ENCODE data around the gene MAP4K3. TPM values are rescaled to one million over a fixed set of nuclear protein-coding genes. Genes with fewer than 3 reads are reported as not detected.

MAP4K3 gene
- total and polyA plus RNA-seq, 12 donors, result 8.1 to 49.0 (median 40.2) TPM

DNA sequence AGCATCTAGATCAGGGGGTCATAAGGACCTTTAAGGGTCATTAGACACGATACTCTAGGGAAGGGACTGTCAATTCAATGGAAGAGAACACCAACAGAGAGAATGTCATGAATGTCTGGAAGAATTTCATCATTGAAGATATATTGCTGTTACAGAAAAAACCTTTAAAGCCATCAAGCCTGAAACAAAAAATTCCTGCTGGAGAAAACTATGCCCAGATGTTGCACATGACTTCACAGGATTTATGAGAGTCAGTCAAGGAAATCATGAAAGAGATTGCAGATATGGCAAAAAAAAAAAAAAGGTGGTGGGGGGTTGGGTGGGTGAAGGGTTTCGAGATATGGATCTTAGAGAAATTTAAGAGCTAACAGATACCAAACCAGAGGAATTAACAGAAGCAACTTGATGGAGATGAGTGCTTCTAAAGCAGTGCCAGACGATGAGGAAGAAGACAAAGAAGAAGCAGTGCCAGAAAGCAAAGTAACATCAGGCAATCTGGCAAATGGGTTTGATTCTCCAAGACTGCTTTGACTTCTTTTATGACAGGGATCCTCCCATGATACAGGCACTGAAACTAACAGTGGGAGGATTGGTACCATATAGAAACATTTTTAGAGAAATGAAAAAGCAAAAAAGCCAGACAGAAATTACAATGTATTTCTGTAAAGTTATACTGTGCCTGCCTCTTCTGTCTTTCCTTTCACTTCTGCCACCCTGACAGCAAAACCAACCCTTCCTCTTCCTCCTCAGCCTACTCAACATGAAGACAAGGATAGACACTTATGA, 28.5 kb downstream of the MAP4K3 start:
- Histone ChIP-seq H3K36me3 (no peaks in the 10 kb centered on the region), H3K27me3 (no peaks in the 10 kb centered on the region), H3K4me3 (no peak overlapping the region), H3K9me3 (no peaks in the 10 kb centered on the region), H3K27ac (peak overlapping the region in 2 of 10 donors; percentile 2 to 27), H3K4me1 (peaks cover 8 to 98% (median 87%) of the 10 kb centered on the region in 9 donors)
- TF ChIP-seq, protein P1, sequence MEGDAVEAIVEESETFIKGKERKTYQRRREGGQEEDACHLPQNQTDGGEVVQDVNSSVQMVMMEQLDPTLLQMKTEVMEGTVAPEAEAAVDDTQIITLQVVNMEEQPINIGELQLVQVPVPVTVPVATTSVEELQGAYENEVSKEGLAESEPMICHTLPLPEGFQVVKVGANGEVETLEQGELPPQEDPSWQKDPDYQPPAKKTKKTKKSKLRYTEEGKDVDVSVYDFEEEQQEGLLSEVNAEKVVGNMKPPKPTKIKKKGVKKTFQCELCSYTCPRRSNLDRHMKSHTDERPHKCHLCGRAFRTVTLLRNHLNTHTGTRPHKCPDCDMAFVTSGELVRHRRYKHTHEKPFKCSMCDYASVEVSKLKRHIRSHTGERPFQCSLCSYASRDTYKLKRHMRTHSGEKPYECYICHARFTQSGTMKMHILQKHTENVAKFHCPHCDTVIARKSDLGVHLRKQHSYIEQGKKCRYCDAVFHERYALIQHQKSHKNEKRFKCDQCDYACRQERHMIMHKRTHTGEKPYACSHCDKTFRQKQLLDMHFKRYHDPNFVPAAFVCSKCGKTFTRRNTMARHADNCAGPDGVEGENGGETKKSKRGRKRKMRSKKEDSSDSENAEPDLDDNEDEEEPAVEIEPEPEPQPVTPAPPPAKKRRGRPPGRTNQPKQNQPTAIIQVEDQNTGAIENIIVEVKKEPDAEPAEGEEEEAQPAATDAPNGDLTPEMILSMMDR (IDR thresholded peaks at IDR 0.05), result no peak
- DNase-seq (no peak), ATAC-seq (no peak)
- 56 to 59% methylated on average over 3 of the region's 3 CpGs for WGBS, 2 donors
- intact Hi-C loops (cut with DNase I), result no loop called here

DNA sequence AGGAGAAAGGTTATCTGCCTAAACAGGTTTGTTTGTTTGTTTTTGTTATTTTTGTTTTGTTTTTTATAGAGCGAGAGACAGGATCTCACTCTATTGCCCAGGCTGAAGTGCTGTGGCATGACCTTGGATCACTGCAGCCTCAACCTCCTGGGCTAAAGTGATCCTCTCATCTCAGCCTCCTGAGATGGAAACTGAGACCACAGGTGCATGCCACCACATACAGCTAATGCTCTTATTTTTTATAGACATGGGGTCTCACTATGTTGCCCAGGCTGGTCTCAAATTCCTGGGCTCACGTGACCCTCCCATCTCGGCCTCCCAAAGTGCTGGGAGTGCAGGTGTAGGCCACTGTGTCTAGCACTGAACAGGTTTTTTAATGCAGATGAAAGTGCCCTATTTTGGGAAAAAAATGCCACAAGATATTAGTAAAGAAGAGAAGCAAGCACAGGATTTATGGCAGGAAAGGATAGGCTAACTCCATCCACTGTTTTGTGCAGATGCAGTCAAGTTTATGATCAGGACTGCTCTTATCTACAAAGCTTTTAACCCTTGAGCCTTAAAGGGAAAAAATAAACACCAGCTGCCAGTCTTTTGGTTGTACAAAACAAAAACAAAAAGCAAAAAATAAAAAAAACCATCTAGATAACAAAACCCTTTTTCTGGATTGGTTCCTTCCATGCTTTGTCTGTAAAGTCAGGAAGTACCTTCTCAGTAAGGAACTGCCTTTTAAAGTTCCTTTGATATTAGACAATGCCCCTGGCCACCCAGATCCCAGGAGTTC, 29.4 kb downstream of the MAP4K3 start:
- H3K36me3 ChIP-seq, result no peaks in the 10 kb centered on the region
- no peak overlapping the region for H3K4me3 ChIP-seq
- DNase-seq (no peak), ATAC-seq (no peak)
- peak overlapping the region in 4 of 10 donors; percentile 2 to 35 (median 20) for H3K27ac ChIP-seq
- TF ChIP-seq, protein P1 (IDR thresholded peaks at IDR 0.05), result no peak
- H3K4me1 ChIP-seq, result peaks cover 12 to 98% (median 87%) of the 10 kb centered on the region in 9 donors
- WGBS, 2 donors, result 97 to 98% methylated on average over 3 of the region's 3 CpGs
- intact Hi-C loops (cut with DNase I), result no loop called here
- H3K27me3 ChIP-seq, result no peaks in the 10 kb centered on the region
- no peaks in the 10 kb centered on the region for H3K9me3 ChIP-seq

DNA sequence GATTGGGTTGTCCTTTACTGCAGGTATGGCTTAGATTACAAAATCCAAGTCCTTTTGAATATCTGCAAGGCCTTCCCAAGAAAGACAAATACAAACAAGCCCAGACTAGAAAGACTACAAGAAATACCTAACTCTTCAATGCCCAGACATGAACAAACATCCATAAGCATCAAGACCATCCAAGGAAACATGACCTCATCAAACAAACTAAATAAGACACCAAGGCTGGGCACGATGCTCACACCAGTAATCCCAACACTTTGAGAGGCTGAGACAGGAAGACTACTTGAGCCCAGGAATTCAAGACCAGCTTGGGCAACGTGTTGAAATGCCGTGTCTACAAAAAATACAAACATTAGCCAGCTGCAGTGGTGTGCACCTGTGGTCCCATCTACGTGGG, 31.7 kb downstream of the MAP4K3 start:
- peaks cover 12 to 98% (median 91%) of the 10 kb centered on the region in 9 donors for H3K4me1 ChIP-seq
- ATAC-seq (no peak), DNase-seq (no peak)
- TF ChIP-seq, protein P1 (IDR thresholded peaks at IDR 0.05), result no peak
- intact Hi-C loops (cut with DNase I), result no loop called here
- no peaks in the 10 kb centered on the region for H3K9me3 ChIP-seq
- H3K4me3 ChIP-seq, result no peak overlapping the region
- H3K27ac ChIP-seq, result no peak overlapping the region
- H3K36me3 ChIP-seq, result no peaks in the 10 kb centered on the region
- WGBS, 2 donors, result 84 to 86% methylated on average over 4 of the region's 4 CpGs
- no peaks in the 10 kb centered on the region for H3K27me3 ChIP-seq

DNA sequence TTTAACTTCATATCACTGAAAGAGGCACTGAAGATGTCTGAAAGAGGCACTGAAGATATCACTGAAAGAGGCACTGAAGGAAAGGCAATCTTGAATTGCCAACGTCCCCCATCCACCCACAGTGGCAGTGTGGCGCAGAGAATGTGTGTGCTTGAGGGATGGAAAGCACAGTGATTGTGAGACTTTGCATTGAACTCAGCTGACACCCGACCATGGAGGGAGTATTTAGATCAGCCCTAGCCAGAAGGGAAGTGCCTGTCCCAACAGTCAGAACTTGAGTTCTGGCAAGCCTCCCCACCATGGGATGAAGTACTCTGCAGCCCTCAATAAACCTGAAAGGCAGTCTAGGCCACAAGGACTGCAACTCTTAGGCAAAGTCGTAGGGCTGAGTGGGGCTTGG, 33.8 kb downstream of the MAP4K3 start:
- Histone ChIP-seq H3K9me3 (no peaks in the 10 kb centered on the region), H3K4me1 (peaks cover 12 to 98% (median 83%) of the 10 kb centered on the region in 9 donors), H3K27me3 (no peaks in the 10 kb centered on the region), H3K4me3 (no peak overlapping the region), H3K36me3 (no peaks in the 10 kb centered on the region), H3K27ac (peak overlapping the region in 3 of 10 donors; percentile 16 to 37 (median 26))
- ATAC-seq (peak; percentile 18 to 80 (median 48)), DNase-seq (no peak)
- TF ChIP-seq, protein P1 (IDR thresholded peaks at IDR 0.05), result no peak
- 48 to 55% methylated on average over 4 of the region's 4 CpGs for WGBS, 2 donors
- intact Hi-C loops (cut with DNase I), result no loop called here
